GM12874 (cell line): Measurements from ENCODE around the gene CDHR2.

Source experiments
- TF ChIP-seq, protein P1 (sequence below): IDR thresholded peaks from 2 replicates; pipeline ENCODE4 v1.5.1; 2011; ENCODE audit warnings: low read depth, mild to moderate bottlenecking, control low read depth, low read length, moderate library complexity; ENCODE audit not compliant: insufficient read depth

CDHR2 gene

DNA sequence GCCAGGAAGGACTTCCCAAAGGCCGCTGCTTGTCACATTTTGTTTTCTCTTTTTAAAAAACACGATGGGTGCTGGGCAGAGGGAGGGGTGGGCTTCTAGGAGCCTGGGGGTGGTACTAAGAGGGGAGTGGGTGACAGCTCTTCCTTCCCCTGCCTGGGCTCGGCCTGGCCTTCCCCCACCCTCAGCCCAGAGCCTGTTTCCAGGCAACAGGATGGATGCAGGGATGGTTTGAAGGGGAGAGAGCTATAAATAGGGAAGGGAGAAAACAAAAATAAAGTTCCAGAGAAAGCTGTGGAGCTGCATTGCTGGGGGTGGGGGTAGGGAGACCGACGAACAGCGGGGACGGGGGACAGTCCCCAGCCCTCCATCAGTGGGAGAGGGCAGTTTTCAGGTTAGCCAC, 67.4 kb downstream of the CDHR2 start:
- TF ChIP-seq, protein P1, sequence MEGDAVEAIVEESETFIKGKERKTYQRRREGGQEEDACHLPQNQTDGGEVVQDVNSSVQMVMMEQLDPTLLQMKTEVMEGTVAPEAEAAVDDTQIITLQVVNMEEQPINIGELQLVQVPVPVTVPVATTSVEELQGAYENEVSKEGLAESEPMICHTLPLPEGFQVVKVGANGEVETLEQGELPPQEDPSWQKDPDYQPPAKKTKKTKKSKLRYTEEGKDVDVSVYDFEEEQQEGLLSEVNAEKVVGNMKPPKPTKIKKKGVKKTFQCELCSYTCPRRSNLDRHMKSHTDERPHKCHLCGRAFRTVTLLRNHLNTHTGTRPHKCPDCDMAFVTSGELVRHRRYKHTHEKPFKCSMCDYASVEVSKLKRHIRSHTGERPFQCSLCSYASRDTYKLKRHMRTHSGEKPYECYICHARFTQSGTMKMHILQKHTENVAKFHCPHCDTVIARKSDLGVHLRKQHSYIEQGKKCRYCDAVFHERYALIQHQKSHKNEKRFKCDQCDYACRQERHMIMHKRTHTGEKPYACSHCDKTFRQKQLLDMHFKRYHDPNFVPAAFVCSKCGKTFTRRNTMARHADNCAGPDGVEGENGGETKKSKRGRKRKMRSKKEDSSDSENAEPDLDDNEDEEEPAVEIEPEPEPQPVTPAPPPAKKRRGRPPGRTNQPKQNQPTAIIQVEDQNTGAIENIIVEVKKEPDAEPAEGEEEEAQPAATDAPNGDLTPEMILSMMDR, result no peak

DNA sequence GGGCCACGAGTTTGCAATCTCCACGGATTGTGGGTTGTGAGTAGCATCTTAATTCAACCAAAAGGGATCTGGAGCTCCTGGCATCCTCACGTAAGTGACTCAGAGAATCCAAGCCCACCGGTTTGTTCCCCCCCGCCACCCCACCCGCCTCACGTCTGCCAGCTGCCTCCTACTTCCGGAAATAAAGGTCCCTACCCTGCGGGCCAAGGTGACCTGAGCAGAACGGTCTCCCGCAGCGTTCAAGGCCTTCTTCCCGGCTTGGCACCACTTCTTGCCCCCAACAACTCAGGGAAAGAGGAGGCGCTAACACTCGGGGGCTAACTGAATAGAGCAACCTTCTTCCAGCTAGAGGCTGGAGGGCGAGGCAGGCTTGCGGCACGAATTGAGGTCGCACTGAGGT, 69.6 kb downstream of the CDHR2 start:
- TF ChIP-seq, protein P1, result no peak

DNA sequence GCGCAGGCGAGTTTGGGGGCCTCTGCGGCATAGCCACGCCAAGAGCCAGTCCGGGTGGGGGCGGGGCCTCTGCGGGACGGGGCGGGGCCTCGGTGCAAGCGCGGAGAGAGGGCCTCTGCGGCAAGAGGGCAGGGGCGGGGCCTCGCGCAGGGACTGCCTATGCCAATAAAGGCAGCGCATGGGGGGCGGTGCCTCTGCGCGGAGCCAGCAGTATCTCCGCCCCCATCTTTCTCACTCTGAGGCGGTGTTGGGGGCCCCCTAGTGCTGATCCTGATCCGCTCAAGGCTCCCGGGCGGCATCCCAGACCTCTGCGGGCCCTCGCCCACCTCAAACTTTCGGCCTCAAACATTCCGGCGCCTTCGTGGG, 70.0 kb downstream of the CDHR2 start:
- TF ChIP-seq, protein P1, result peak; percentile 52

DNA sequence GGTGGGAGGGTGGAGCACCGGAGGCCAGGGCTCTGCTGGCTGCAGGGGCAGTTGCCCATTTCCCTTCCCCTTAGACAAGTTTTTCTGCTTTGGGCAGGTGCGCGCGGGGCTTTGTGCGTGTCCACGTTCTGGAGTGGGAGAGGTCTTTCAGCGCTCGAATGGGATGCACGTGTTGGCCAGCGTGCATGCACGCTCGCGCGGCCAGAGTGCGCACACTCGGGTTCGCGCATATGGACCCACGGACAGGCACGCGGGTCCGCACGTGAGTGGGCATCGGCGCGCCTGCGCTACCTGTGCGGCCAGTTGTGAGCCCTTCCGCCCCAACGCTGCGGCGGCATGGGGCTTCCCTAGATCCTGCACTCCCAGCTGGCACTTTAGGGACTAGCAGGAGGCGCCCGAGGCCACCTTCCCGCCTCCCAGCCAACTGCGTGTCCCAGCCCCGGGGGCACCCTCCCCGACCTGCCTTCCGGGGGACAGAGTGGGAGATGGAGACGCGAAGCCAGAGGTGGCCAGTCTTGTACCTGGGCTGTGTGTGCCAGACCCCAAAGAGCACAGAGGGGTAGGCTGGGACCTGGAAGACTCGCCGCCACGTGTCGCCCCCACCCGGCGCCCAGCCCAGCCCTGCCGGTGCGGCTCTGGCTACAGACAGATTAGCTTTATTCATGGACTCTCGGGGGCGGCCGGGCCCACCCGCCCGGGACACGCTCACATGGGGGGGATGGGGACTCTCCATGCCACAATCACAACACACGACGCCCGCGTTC, 70.6 kb downstream of the CDHR2 start:
- TF ChIP-seq, protein P1, result no peak

DNA sequence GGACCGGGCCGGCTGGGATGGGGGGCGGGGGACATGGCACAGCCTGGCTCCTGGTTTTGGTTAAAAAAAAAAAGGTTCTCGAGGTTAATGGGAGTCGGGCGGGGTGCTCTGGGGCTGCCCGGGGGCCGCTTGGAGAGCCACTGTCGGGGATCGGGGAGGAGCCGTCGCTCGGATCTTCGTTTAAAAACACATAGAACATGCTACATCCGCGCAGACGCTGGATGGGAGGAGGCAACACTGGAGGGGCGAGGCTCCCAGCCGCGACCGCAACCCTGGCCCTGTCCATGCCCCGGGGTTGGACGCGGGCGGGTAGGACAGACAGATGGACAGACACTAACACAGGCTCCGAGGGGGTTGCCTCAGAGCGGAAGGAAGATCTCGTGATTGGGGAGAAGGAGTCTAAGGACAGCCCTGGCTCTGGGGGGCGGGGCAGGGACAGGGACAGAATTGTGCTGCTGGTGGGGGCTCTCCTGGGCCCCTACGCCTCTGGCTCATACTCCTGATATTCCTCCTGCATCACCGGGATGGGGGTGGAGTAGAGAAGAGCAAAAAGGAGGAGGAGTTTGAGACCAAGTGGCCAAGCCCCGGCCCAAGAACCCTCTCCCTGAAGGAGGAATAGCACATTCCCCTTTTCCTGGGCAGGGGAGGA, 71.3 kb downstream of the CDHR2 start:
- TF ChIP-seq, protein P1, result no peak

DNA sequence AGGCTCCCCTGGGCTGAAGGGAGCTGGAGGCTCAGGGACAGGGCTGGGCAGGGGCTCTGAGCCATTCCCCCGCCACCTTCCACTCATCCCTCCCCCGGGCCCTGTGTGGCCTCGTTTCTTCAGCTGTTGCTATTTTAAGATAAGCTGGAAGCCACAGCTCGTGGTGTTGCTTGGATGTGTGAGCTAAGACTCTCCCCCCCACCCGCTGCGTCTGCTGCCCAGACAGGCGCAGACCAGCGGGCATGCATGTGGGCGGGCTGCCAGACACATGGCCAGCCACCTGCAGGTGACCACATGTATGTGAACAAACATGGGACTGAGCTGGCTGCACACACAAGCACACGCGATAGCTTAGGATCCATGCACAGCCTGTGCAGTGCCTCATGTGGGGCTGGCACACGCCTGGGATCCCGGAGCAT, 72.5 kb downstream of the CDHR2 start:
- TF ChIP-seq, protein P1, result no peak

DNA sequence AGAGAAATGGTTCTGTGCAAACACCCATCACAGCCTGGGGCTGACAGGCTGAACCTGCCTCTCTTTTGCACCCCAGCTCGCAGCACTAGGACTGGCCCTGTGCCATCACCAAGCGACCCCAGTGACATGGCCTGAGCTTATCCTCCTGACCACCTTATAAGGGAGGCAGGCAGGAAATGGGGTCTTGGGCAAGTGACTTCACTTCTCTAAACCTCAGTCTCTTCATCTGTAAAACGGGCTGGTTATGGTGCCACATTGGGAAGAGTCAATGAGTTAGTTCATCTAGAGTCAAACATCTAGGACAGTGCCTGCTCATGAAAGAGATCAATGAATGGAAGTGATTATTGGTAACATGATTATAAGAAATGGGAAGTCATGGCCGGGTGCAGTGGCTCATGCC, 75.0 kb downstream of the CDHR2 start:
- TF ChIP-seq, protein P1, result no peak
